ENCODE measurements around the gene OR13J1.

DNA sequence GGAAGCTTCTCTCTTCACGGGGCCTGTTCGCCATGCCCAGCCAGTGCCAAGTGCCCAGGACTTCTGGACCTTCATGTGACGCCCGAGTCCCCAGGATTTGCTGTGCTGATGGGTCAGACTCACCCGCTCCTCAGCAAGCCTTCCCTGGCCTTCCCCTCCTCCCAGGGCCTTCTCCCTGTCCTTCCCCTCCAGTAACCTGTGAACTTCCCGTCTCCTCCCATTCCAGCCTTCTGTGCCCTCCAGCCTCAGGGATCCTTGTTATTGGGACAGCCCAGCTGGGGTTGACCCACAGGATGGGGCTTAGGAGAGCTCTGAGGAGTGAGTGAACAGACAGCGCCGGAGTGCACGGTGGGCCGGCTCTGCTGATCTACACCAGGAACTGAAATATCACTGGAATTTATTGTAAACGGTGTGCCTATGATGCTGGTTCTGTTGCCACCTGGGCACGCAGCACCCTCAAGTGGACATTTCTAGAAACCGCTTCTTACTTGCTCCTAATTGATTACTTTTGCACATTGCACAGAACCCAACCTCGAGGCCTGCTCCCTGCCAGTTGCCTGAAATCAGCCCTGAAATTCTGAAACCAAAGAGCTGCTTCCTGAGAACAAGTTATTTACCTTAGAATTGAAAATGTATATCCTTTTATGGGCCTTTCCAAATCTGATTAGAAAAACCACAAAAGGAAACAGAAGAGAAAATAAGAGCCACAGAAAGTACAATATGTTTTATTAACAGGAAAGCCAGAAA lies 40.6 kb upstream of the OR13J1 start:
- TF ChIP-seq, protein P1, sequence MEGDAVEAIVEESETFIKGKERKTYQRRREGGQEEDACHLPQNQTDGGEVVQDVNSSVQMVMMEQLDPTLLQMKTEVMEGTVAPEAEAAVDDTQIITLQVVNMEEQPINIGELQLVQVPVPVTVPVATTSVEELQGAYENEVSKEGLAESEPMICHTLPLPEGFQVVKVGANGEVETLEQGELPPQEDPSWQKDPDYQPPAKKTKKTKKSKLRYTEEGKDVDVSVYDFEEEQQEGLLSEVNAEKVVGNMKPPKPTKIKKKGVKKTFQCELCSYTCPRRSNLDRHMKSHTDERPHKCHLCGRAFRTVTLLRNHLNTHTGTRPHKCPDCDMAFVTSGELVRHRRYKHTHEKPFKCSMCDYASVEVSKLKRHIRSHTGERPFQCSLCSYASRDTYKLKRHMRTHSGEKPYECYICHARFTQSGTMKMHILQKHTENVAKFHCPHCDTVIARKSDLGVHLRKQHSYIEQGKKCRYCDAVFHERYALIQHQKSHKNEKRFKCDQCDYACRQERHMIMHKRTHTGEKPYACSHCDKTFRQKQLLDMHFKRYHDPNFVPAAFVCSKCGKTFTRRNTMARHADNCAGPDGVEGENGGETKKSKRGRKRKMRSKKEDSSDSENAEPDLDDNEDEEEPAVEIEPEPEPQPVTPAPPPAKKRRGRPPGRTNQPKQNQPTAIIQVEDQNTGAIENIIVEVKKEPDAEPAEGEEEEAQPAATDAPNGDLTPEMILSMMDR (IDR thresholded peaks at IDR 0.05): peak in 6 of 7 experiments; percentile 15 to 52 (median 38)
- TF ChIP-seq POLR2A (IDR thresholded peaks at IDR 0.05): no peak

Measured in body of pancreas (tissue), 4 donors.